Panc1 (cell line): ENCODE data around the gene PDP2. TPM values are rescaled to one million over a fixed set of nuclear protein-coding genes. Genes with fewer than 3 reads are reported as not detected.

Experiments
- ATAC-seq: fragments of 200-7000 bp; cut with Tn5 transposase; 2 replicates; pipeline ENCODE4 v1.9.1; 2020; ENCODE audit warnings: mild to moderate bottlenecking, moderate library complexity
- BruUV-seq: library from RNA; stranded (reverse); fragments of 400-500 nt; replicated peaks from 2 replicates; lab custom pipeline; 2021; lab: Mats Ljungman, UMichigan
- CTCF ChIA-PET: fragments of 300-600 bp; sonication (Branson Sonifier 250); formaldehyde crosslinking; loops from one replicate; lab custom pipeline; 2022; ENCODE audit warnings: antibody characterized with exemption; lab: Charles Lee
- POLR2A ChIA-PET: fragments of 300-600 bp; sonication (Branson Sonifier 250); formaldehyde crosslinking; loops from one replicate; lab custom pipeline; 2022; ENCODE audit warnings: antibody characterized with exemption; lab: Charles Lee
- DNase-seq: peaks from one replicate; pipeline ENCODE4 v3.0.0-alpha.2; 2010; ENCODE audit warnings: low read depth, low spot score
- H3K27ac ChIP-seq: 2 replicates; pipeline ENCODE4 v1.5.1; 2011; ENCODE audit warnings: mild to moderate bottlenecking, low read length, inconsistent platforms
- H3K27me3 ChIP-seq: fragments of 200-500 bp; sonication (Bioruptor generic); 2 replicates; pipeline ENCODE4 v1.6.0; 2014; ENCODE audit warnings: low read length, inconsistent platforms; ENCODE audit not compliant: control insufficient read depth, insufficient read depth
- H3K36me3 ChIP-seq: fragments of 200-500 bp; sonication (Bioruptor generic); 2 replicates; pipeline ENCODE4 v1.5.1; 2014; ENCODE audit warnings: inconsistent platforms, mild to moderate bottlenecking, low read length, moderate library complexity; ENCODE audit not compliant: control insufficient read depth, insufficient read depth
- H3K4me1 ChIP-seq: 2 replicates; pipeline ENCODE4 v1.5.1; 2011; ENCODE audit warnings: inconsistent platforms, mild to moderate bottlenecking, low read length, moderate library complexity; ENCODE audit not compliant: control insufficient read depth, insufficient read depth
- H3K4me3 ChIP-seq, 2 experiments: 2 replicates each; pipeline ENCODE4 v1.5.1; 2011 to 2012; ENCODE audit warnings: low read depth in 2 of 2, low read length in 2 of 2, mild to moderate bottlenecking in 2 of 2, inconsistent platforms in 1 of 2, moderate library complexity in 1 of 2
- H3K9me3 ChIP-seq: fragments of 200-500 bp; sonication (Bioruptor generic); 2 replicates; pipeline ENCODE4 v1.5.1; 2014; ENCODE audit warnings: low read depth, mild to moderate bottlenecking, inconsistent platforms, low read length, moderate library complexity; ENCODE audit not compliant: control insufficient read depth, insufficient read depth
- CTCF ChIP-seq: fragments of 450-650 bp; IDR thresholded peaks from 2 replicates; pipeline ENCODE4 v1.5.1; 2017; ENCODE audit warnings: mild to moderate bottlenecking
- POLR2AphosphoS5 ChIP-seq: IDR thresholded peaks from 2 replicates; pipeline ENCODE4 v1.6.1; 2012; ENCODE audit warnings: mild to moderate bottlenecking, low read depth, low read length, moderate library complexity
- REST ChIP-seq, 2 experiments: IDR thresholded peaks; 2 replicates each; pipeline ENCODE4 v1.6.1; 2011 to 2012; ENCODE audit warnings: low read depth in 2 of 2, control low read depth in 1 of 2, low read length in 1 of 2, mild to moderate bottlenecking in 1 of 2, moderate library complexity in 1 of 2; ENCODE audit not compliant: insufficient read depth in 1 of 2
- SIN3A ChIP-seq: IDR thresholded peaks from 2 replicates; pipeline ENCODE4 v1.6.1; 2012; ENCODE audit warnings: low read depth, mild to moderate bottlenecking, low read length, moderate library complexity, borderline replicate concordance; ENCODE audit not compliant: insufficient read depth
- TCF7L2 ChIP-seq: IDR thresholded peaks from 2 replicates; pipeline ENCODE4 v1.6.1; 2011; ENCODE audit warnings: mild to moderate bottlenecking, low read depth, low read length, inconsistent platforms
- in situ Hi-C: cut with HindIII; loops from 2 replicates; pipeline ENCODE4 v1.10.0; 2016; ENCODE audit warnings: low sequenced_read_pairs, low pct_unique_long_range_greater_than_20kb
- intact Hi-C: fragments of 100-400 bp; cut with micrococcal nuclease; formaldehyde crosslinking; loops from one replicate; pipeline ENCODE4 v1.10.0; 2022; ENCODE audit not compliant: unreplicated experiment
- total RNA-seq: library from RNA; stranded (reverse); gene quantifications from one replicate; pipeline ENCODE4 v1.2.1, GENCODE V29; 2021; ENCODE audit not compliant: unreplicated experiment

PDP2 gene
- total RNA-seq, 1 experiment from 2014 or later = 15.9 TPM

GRCh38 chr16:66862023-66862520, 18.2 kb upstream of the PDP2 start:
- H3K27ac ChIP-seq = no peak overlapping the region
- H3K4me1 ChIP-seq = no peaks in the 10 kb centered on the region
- ATAC-seq (no peak), DNase-seq (no peak)
- H3K4me3 ChIP-seq = no peak overlapping the region
- intact Hi-C loops = no loop called here
- no peaks in the 10 kb centered on the region for H3K9me3 ChIP-seq
- TF ChIP-seq REST (IDR thresholded peaks at IDR 0.05; ENCODE audit: insufficient read depth in 1 of 2, low read depth in 2 of 2, low read length in 1 of 2) (no peak), TCF7L2 (no peak), POLR2AphosphoS5 (no peak), CTCF (no peak), SIN3A (no peak)
- in situ Hi-C loops = no loop called here
- CTCF ChIA-PET = interaction anchor here (0.8 to 1.2 kb wide), 2 partner anchors 19 to 31 kb away, joined by 3 to 4 read pairs; partner anchors contain the start of gene NAE1
- POLR2A ChIA-PET = no interaction called here
- no peaks in the 10 kb centered on the region for H3K36me3 ChIP-seq
- no TSS peak for BruUV-seq
- H3K27me3 ChIP-seq = no peaks in the 10 kb centered on the region

- TF ChIP-seq POLR2AphosphoS5 = no peak
- TF ChIP-seq SIN3A = no peak
- no peak for TF ChIP-seq CTCF
- no peak for TF ChIP-seq REST (IDR thresholded peaks at IDR 0.05; ENCODE audit: insufficient read depth in 1 of 2, low read depth in 2 of 2, low read length in 1 of 2)
- TF ChIP-seq TCF7L2 = no peak
- no TSS peak for BruUV-seq
- in situ Hi-C loops = no loop called here
- no peaks in the 10 kb centered on the region for H3K36me3 ChIP-seq
- CTCF ChIA-PET = no interaction called here
- H3K9me3 ChIP-seq = no peaks in the 10 kb centered on the region
- H3K4me3 ChIP-seq = no peak overlapping the region
- intact Hi-C loops = no loop called here
- no peaks in the 10 kb centered on the region for H3K27me3 ChIP-seq
- no peaks in the 10 kb centered on the region; the same call in 1 of the 2 replicates for H3K4me1 ChIP-seq
- ATAC-seq (no peak), DNase-seq (no peak)
- POLR2A ChIA-PET = no interaction called here
- H3K27ac ChIP-seq = no peak overlapping the region
Observed at GRCh38 chr16:66863707-66864106, 16.6 kb upstream of the PDP2 start.
